Activated CD4-positive, alpha-beta T cell treated with anti-CD3 and anti-CD28 coated beads, Interleukin-2, Interleukin-6, amounts not matched to agents 100 ng/mL and 50 ng/mL, durations not matched to agents 16 hours and 8 hours (primary cell): Measurements from ENCODE around the gene PIAS3.
A peak's percentile ranks its signal among the peaks of the same experiment; 100 is the strongest.
"Not testable (repeated sequence)": the region's sequence is repeated elsewhere in the genome, so short reads cannot be mapped to it uniquely, and the experiment has no call there.

Experiments used
- DNase-seq: peaks from one replicate; pipeline ENCODE4 v3.0.0-alpha.2; 2020

The PIAS3 gene

GRCh38 chr1:145871994-145872924 lies 13.4 kb upstream of the PIAS3 start:
- DNase-seq = peak; percentile 51

- no peak for DNase-seq
Measured at GRCh38 chr1:145868232-145868631, 9.4 kb upstream of the PIAS3 start.

GRCh38 chr1:145863282-145864018 lies 4.6 kb upstream of the PIAS3 start:
- DNase-seq = no peak

- DNase-seq = peak; percentile 80
Measured at GRCh38 chr1:145859491-145860023, 676 bp upstream of the PIAS3 start.

GRCh38 chr1:145858238-145858900 lies 512 bp downstream of the PIAS3 start:
- peak; percentile 63 for DNase-seq

- DNase-seq = no peak
Measured at GRCh38 chr1:145857170-145857569, 1.7 kb downstream of the PIAS3 start.

GRCh38 chr1:145855426-145855948 lies 3.4 kb downstream of the PIAS3 start:
- no peak for DNase-seq

- no peak for DNase-seq
Measured at GRCh38 chr1:145849356-145850160, 9.3 kb downstream of the PIAS3 start.

GRCh38 chr1:145847827-145848226 lies 11.1 kb downstream of the PIAS3 start:
- no peak for DNase-seq

- peak; percentile 46 for DNase-seq
Measured at GRCh38 chr1:145846201-145846612, 12.7 kb downstream of the PIAS3 start.

- peak; percentile 83 for DNase-seq
Measured at GRCh38 chr1:145845514-145846161, 13.2 kb downstream of the PIAS3 start, which contains the start of gene NUDT17. TSS of gene NUDT17 (plus strand) at chr1:145845630. CDS start at chr1:145845641, 11 bp downstream.

GRCh38 chr1:145845144-145845513 lies 13.8 kb downstream of the PIAS3 start:
- DNase-seq = no peak

GRCh38 chr1:145843031-145843430 lies 15.8 kb downstream of the PIAS3 start:
- DNase-seq = no peak

- DNase-seq = no peak
Measured at GRCh38 chr1:145837656-145838055, 21.2 kb downstream of the PIAS3 start.

GRCh38 chr1:145830810-145831209 lies 28.1 kb downstream of the PIAS3 start:
- DNase-seq = not testable (repeated sequence)

GRCh38 chr1:145828367-145829026 lies 30.4 kb downstream of the PIAS3 start:
- DNase-seq = peak; percentile 23

- DNase-seq = no peak
Measured at GRCh38 chr1:145827966-145828365, 30.9 kb downstream of the PIAS3 start.

- no peak for DNase-seq
Measured at GRCh38 chr1:145826030-145826429, 32.9 kb downstream of the PIAS3 start.

GRCh38 chr1:145824499-145824842 lies 34.4 kb downstream of the PIAS3 start:
- DNase-seq = no peak

GRCh38 chr1:145823565-145824498 lies 35.0 kb downstream of the PIAS3 start, which contains the start of the genes POLR3C and RNF115:
TSS of gene POLR3C (plus strand) at chr1:145824200. CDS start at chr1:145825777, 1,577 bp downstream.
TSS of gene RNF115 (minus strand) at chr1:145824095. CDS start at chr1:145823873, 222 bp downstream.
- peak; percentile 93 for DNase-seq
